ENCODE measurements around the gene SHISA7. TPM values are rescaled to one million over a fixed set of nuclear protein-coding genes. Genes with fewer than 3 reads are reported as not detected.

SHISA7 gene
- total and polyA plus RNA-seq, 11 donors: not detected

GRCh38 chr19:55382522-55383054 lies 60.5 kb downstream of the SHISA7 start:
- ATAC-seq (no peak), DNase-seq (no peak)
- Histone ChIP-seq H3K4me3 (no peak overlapping the region), H3K27ac (no peak overlapping the region), H3K27me3 (peaks cover 0 to 8% (median 4%) of the 10 kb centered on the region in 9 donors), H3K4me1 (peaks cover 14 to 39% (median 26%) of the 10 kb centered on the region in 12 donors), H3K9me3 (no peaks in the 10 kb centered on the region), H3K36me3 (peaks cover 0 to 10% (median 7%) of the 10 kb centered on the region in 9 donors)
- no peak for TF ChIP-seq CTCF (IDR thresholded peaks at IDR 0.05)
- no peak for TF ChIP-seq POLR2A (IDR thresholded peaks at IDR 0.05)
- intact Hi-C loops (cut with DNase I): loop anchor here in 7 of 10 donors (2.0 to 10.0 kb wide), 6 partner anchors 78 to 252 kb away; partner anchors contain the start of genes BRSK1 (in 1 of the 7) and HSPBP1 (in 1 of the 7)
- WGBS, 4 donors: 96 to 99% (median 98%) methylated on average over 3 of the region's 3 CpGs

GRCh38 chr19:55382013-55382412 lies 61.1 kb downstream of the SHISA7 start:
- peaks cover 0 to 14% (median 7%) of the 10 kb centered on the region in 9 donors for H3K27me3 ChIP-seq
- no peak for DNase-seq
- 96 to 99% (median 98%) methylated on average over 5 of the region's 5 CpGs for WGBS, 4 donors
- H3K9me3 ChIP-seq: no peaks in the 10 kb centered on the region
- peaks cover 9 to 37% (median 23%) of the 10 kb centered on the region in 12 donors for H3K4me1 ChIP-seq
- H3K36me3 ChIP-seq: peaks cover 0 to 4% (median under 1%) of the 10 kb centered on the region in 9 donors
- H3K4me3 ChIP-seq: no peak overlapping the region
- H3K27ac ChIP-seq: no peak overlapping the region
- no peak for ATAC-seq
- intact Hi-C loops (cut with DNase I): loop anchor here in 7 of 10 donors (2.0 to 10.0 kb wide), 6 partner anchors 77 to 253 kb away; partner anchors contain the start of genes BRSK1 (in 1 of the 7) and HSPBP1 (in 1 of the 7)
- TF ChIP-seq POLR2A (IDR thresholded peaks at IDR 0.05) (no peak), CTCF (IDR thresholded peaks at IDR 0.05) (no peak)

DNA sequence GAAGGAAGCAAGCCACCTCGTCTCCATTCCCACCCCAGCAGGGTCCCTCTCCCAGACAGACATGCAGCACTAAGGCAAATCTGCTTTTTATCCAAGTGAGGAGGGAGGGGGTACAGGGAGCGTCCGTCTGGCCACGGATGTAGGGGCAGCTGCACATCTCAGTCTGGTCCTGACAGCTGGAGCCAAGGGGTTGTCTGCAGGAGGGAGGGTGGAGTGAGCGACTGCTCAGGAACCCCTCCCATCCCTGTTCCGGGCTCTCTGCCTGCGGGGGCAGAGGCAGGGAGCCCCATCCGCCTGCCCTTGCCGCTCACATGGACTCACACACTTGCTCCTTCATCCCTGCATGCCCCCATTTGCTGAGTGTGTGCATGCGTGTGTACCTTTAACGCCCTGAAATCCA lies 63.9 kb downstream of the SHISA7 start:
- no peak for ATAC-seq
- Histone ChIP-seq H3K9me3 (no peaks in the 10 kb centered on the region), H3K36me3 (no peaks in the 10 kb centered on the region), H3K27ac (no peak overlapping the region), H3K4me3 (no peak overlapping the region), H3K4me1 (peaks cover under 1 to 21% (median 7%) of the 10 kb centered on the region in 12 donors), H3K27me3 (peaks cover 0 to 39% (median 28%) of the 10 kb centered on the region in 9 donors)
- no peak for DNase-seq
- intact Hi-C loops (cut with DNase I): loop anchor here in 2 of 10 donors (10.0 kb wide), 1 partner anchor 74 kb away; no protein-coding TSS in a partner anchor
- 56 to 74% (median 71%) methylated on average over 9 to 11 of the region's 11 CpGs for WGBS, 4 donors
- TF ChIP-seq POLR2A (IDR thresholded peaks at IDR 0.05) (no peak), CTCF (IDR thresholded peaks at IDR 0.05) (no peak)

Other genes with a start within 250 kb of the SHISA7 start
Only the 30 nearest of the 31 such genes appear.
- 1 to 10 TPM in 8 of 9 donors, under 1 TPM in 1; 0.64 to 2.5 (median 1.9) TPM for gene TMEM86B, start 214.5 kb downstream of the SHISA7 start, total RNA-seq
- gene TMEM86B, start 214.5 kb downstream of the SHISA7 start, polyA plus RNA-seq: 1 to 10 TPM; 2.7 to 3.1 TPM
- gene PPP6R1, start 184.3 kb downstream of the SHISA7 start, total RNA-seq: 10 to 100 TPM; 28.6 to 59.9 (median 41.1) TPM
- 10 to 100 TPM; 34.7 to 60.4 TPM for gene PPP6R1, start 184.3 kb downstream of the SHISA7 start, polyA plus RNA-seq
- 10 to 100 TPM; 25.7 to 42.0 (median 30.6) TPM for gene HSPBP1, start 163.2 kb downstream of the SHISA7 start, total RNA-seq
- gene HSPBP1, start 163.2 kb downstream of the SHISA7 start, polyA plus RNA-seq: 10 to 100 TPM; 56.4 to 76.0 TPM
- 1 to 10 TPM; 2.0 to 7.4 (median 3.6) TPM for gene BRSK1, start 159.3 kb downstream of the SHISA7 start, total RNA-seq
- 1 to 10 TPM; 1.6 to 1.8 TPM for gene BRSK1, start 159.3 kb downstream of the SHISA7 start, polyA plus RNA-seq
- 10 to 100 TPM in 1 of 9 donors, 1 to 10 TPM in 4, under 1 TPM in 3, not detected in 1; 0.43 to 14.1 (median 1.2) TPM for gene TMEM150B, start 118.0 kb downstream of the SHISA7 start, total RNA-seq
- gene TMEM150B, start 118.0 kb downstream of the SHISA7 start, polyA plus RNA-seq: under 1 TPM; 0.72 to 0.79 TPM
- gene KMT5C, start 103.4 kb downstream of the SHISA7 start, total RNA-seq: 10 to 100 TPM in 1 of 9 donors, 1 to 10 TPM in 8; 3.6 to 10.8 (median 7.2) TPM
- gene KMT5C, start 103.4 kb downstream of the SHISA7 start, polyA plus RNA-seq: 1 to 10 TPM; 3.3 to 6.2 TPM
- gene COX6B2, start 88.6 kb downstream of the SHISA7 start, total RNA-seq: under 1 TPM in 1 of 9 donors, not detected in 8; 0.16 TPM
- not detected for gene COX6B2, start 88.6 kb downstream of the SHISA7 start, polyA plus RNA-seq
- not detected for gene GARIN5B, start 80.0 kb downstream of the SHISA7 start, total RNA-seq
- not detected for gene GARIN5B, start 80.0 kb downstream of the SHISA7 start, polyA plus RNA-seq
- gene IL11, start 72.8 kb downstream of the SHISA7 start, total RNA-seq: under 1 TPM in 2 of 9 donors, not detected in 7; 0.11 to 0.43 TPM
- gene IL11, start 72.8 kb downstream of the SHISA7 start, polyA plus RNA-seq: under 1 TPM in 1 of 2 donors, not detected in 1; 0.25 TPM
- gene TMEM190, start 66.5 kb downstream of the SHISA7 start, total RNA-seq: not detected
- not detected for gene TMEM190, start 66.5 kb downstream of the SHISA7 start, polyA plus RNA-seq
- gene TMEM238, start 59.0 kb downstream of the SHISA7 start, total RNA-seq: 1 to 10 TPM in 2 of 9 donors, under 1 TPM in 5, not detected in 2; 0.35 to 2.2 (median 0.56) TPM
- gene TMEM238, start 59.0 kb downstream of the SHISA7 start, polyA plus RNA-seq: not detected
- gene RPL28, start 57.4 kb downstream of the SHISA7 start, total RNA-seq: 1,000 to 10,000 TPM in 1 of 9 donors, 100 to 1,000 TPM in 8; 196 to 1,019 (median 565) TPM
- gene RPL28, start 57.4 kb downstream of the SHISA7 start, polyA plus RNA-seq: 1,000 to 10,000 TPM in 1 of 2 donors, 100 to 1,000 TPM in 1; 768 to 1,391 TPM
- gene UBE2S, start 35.5 kb downstream of the SHISA7 start, total RNA-seq: 10 to 100 TPM; 16.5 to 51.8 (median 29.1) TPM
- gene UBE2S, start 35.5 kb downstream of the SHISA7 start, polyA plus RNA-seq: 10 to 100 TPM; 10.9 to 27.3 TPM
- 100 to 1,000 TPM in 1 of 9 donors, 10 to 100 TPM in 8; 36.9 to 102 (median 48.8) TPM for gene ISOC2, start 18.3 kb upstream of the SHISA7 start, total RNA-seq
- gene ISOC2, start 18.3 kb upstream of the SHISA7 start, polyA plus RNA-seq: 10 to 100 TPM; 86.8 to 94.9 TPM
- not detected for gene C19orf85, start 21.5 kb upstream of the SHISA7 start, total RNA-seq
- gene C19orf85, start 21.5 kb upstream of the SHISA7 start, polyA plus RNA-seq: not detected
- gene ZNF628, start 33.3 kb upstream of the SHISA7 start, total RNA-seq: 10 to 100 TPM in 1 of 9 donors, 1 to 10 TPM in 8; 2.3 to 10.3 (median 4.6) TPM
- 1 to 10 TPM; 5.4 to 7.9 TPM for gene ZNF628, start 33.3 kb upstream of the SHISA7 start, polyA plus RNA-seq
- 10 to 100 TPM in 1 of 9 donors, 1 to 10 TPM in 8; 2.9 to 10.4 (median 6.7) TPM for gene NAT14, start 41.9 kb upstream of the SHISA7 start, total RNA-seq
- 1 to 10 TPM; 7.3 to 9.2 TPM for gene NAT14, start 41.9 kb upstream of the SHISA7 start, polyA plus RNA-seq
- gene SSC5D, start 45.1 kb upstream of the SHISA7 start, total RNA-seq: 1 to 10 TPM in 8 of 9 donors, under 1 TPM in 1; 1.00 to 6.2 (median 3.3) TPM
- 1 to 10 TPM in 1 of 2 donors, under 1 TPM in 1; 0.91 to 1.4 TPM for gene SSC5D, start 45.1 kb upstream of the SHISA7 start, polyA plus RNA-seq
- gene SBK2, start 93.8 kb upstream of the SHISA7 start, total RNA-seq: 1 to 10 TPM in 7 of 9 donors, under 1 TPM in 2; 0.68 to 2.6 (median 2.1) TPM
- gene SBK2, start 93.8 kb upstream of the SHISA7 start, polyA plus RNA-seq: 10 to 100 TPM in 1 of 2 donors, under 1 TPM in 1; 0.80 to 12.6 TPM
- 10 to 100 TPM in 3 of 9 donors, 1 to 10 TPM in 6; 2.4 to 14.3 (median 7.5) TPM for gene SBK3, start 102.2 kb upstream of the SHISA7 start, total RNA-seq
- gene SBK3, start 102.2 kb upstream of the SHISA7 start, polyA plus RNA-seq: 10 to 100 TPM in 1 of 2 donors, 1 to 10 TPM in 1; 5.9 to 12.4 TPM
- 10 to 100 TPM in 4 of 9 donors, 1 to 10 TPM in 5; 5.4 to 13.9 (median 9.8) TPM for gene ZNF579, start 137.5 kb upstream of the SHISA7 start, total RNA-seq
- 10 to 100 TPM in 1 of 2 donors, 1 to 10 TPM in 1; 7.9 to 10.9 TPM for gene ZNF579, start 137.5 kb upstream of the SHISA7 start, polyA plus RNA-seq
- 10 to 100 TPM; 11.2 to 15.4 (median 12.9) TPM for gene FIZ1, start 156.2 kb upstream of the SHISA7 start, total RNA-seq
- gene FIZ1, start 156.2 kb upstream of the SHISA7 start, polyA plus RNA-seq: 10 to 100 TPM in 1 of 2 donors, 1 to 10 TPM in 1; 10.0 to 16.7 TPM
- 10 to 100 TPM; 11.0 to 34.7 (median 16.5) TPM for gene ZNF524, start 157.0 kb upstream of the SHISA7 start, total RNA-seq
- gene ZNF524, start 157.0 kb upstream of the SHISA7 start, polyA plus RNA-seq: 10 to 100 TPM; 30.6 to 33.9 TPM
- 10 to 100 TPM; 11.4 to 19.1 (median 14.2) TPM for gene ZNF865, start 162.3 kb upstream of the SHISA7 start, total RNA-seq
- gene ZNF865, start 162.3 kb upstream of the SHISA7 start, polyA plus RNA-seq: 10 to 100 TPM; 12.0 to 24.3 TPM
- 10 to 100 TPM in 4 of 9 donors, 1 to 10 TPM in 5; 6.7 to 15.8 (median 9.2) TPM for gene ZNF784, start 181.3 kb upstream of the SHISA7 start, total RNA-seq
- gene ZNF784, start 181.3 kb upstream of the SHISA7 start, polyA plus RNA-seq: 10 to 100 TPM in 1 of 2 donors, 1 to 10 TPM in 1; 8.5 to 10.4 TPM
- 10 to 100 TPM; 17.0 to 41.5 (median 21.2) TPM for gene ZNF580, start 197.7 kb upstream of the SHISA7 start, total RNA-seq
- gene ZNF580, start 197.7 kb upstream of the SHISA7 start, polyA plus RNA-seq: 10 to 100 TPM in 1 of 2 donors, 1 to 10 TPM in 1; 8.2 to 18.4 TPM
- gene ZNF581, start 200.3 kb upstream of the SHISA7 start, total RNA-seq: 10 to 100 TPM in 2 of 9 donors, 1 to 10 TPM in 7; 4.7 to 12.7 (median 7.2) TPM
- 1 to 10 TPM; 5.5 to 9.3 TPM for gene ZNF581, start 200.3 kb upstream of the SHISA7 start, polyA plus RNA-seq
- gene CCDC106, start 204.9 kb upstream of the SHISA7 start, total RNA-seq: 10 to 100 TPM; 11.7 to 25.8 (median 16.5) TPM
- 10 to 100 TPM; 11.9 to 27.7 TPM for gene CCDC106, start 204.9 kb upstream of the SHISA7 start, polyA plus RNA-seq
- gene U2AF2, start 211.7 kb upstream of the SHISA7 start, total RNA-seq: 10 to 100 TPM; 39.9 to 88.1 (median 69.9) TPM
- 100 to 1,000 TPM in 1 of 2 donors, 10 to 100 TPM in 1; 72.7 to 104 TPM for gene U2AF2, start 211.7 kb upstream of the SHISA7 start, polyA plus RNA-seq
- 100 to 1,000 TPM; 125 to 377 (median 189) TPM for gene EPN1, start 231.9 kb upstream of the SHISA7 start, total RNA-seq
- 100 to 1,000 TPM; 177 to 188 TPM for gene EPN1, start 231.9 kb upstream of the SHISA7 start, polyA plus RNA-seq

Data from heart left ventricle (tissue), 16 donors.